K562 (cell line): ENCODE data around the gene KDM2B. TPM values are rescaled to one million over a fixed set of nuclear protein-coding genes. Genes with fewer than 3 reads are reported as not detected.

ENCODE experiments used
- ATAC-seq: fragments of 200-7000 bp; cut with Tn5 transposase; 3 replicates; pipeline ENCODE4 v1.9.1; 2020; ENCODE audit warnings: moderate library complexity
- BruUV-seq: library from RNA; stranded (reverse); fragments of 400-500 nt; replicated peaks from 2 replicates; lab custom pipeline; 2021; lab: Mats Ljungman, UMichigan
- CTCF ChIA-PET: fragments of 300-600 bp; formaldehyde crosslinking; extraction: SDS; loops from one replicate; lab custom pipeline; 2021; ENCODE audit warnings: low intra/inter-chr PET ratio; lab: Yijun Ruan, JAX
- POLR2A ChIA-PET: fragments of 300-600, 350-650 bp; sonication (Branson Sonifier 250); formaldehyde crosslinking; extraction: SDS; loops from one replicate; lab custom pipeline; 2021; ENCODE audit warnings: antibody characterized with exemption, inconsistent platforms; lab: Yijun Ruan, JAX
- DNase-seq, 4 experiments: peaks; one replicate each; pipeline versions ENCODE4 v3.0.0 to v3.0.0-alpha.2; 2011 to 2018; ENCODE audit warnings: low spot score in 3 of 4, mixed read lengths in 3 of 4; ENCODE audit errors: extremely low read depth in 1 of 4
- FAIRE-seq: peaks from 2 replicates; lab custom pipeline; 2011; peaks lifted over from hg19 to GRCh38; lab: Jason Lieb, UNC
- H2AFZ ChIP-seq: 2 replicates; pipeline ENCODE4 v1.6.0; 2011; ENCODE audit warnings: low read depth, low read length, control low read depth, inconsistent platforms
- H3K27ac ChIP-seq: fragments of 200-600 bp; 3 replicates; pipeline ENCODE4 v1.8.0; 2011; ENCODE audit warnings: low read depth, mild to moderate bottlenecking, control low read depth, inconsistent platforms, low read length, moderate library complexity, mixed read lengths; ENCODE audit errors: extremely low read depth
- H3K27me3 ChIP-seq, 2 experiments: fragments of 300-600 bp in 1 of 2; 2 replicates in 1 of 2; 3 replicates in 1 of 2; pipeline versions ENCODE4 v1.6.0 to v1.8.0; 2011; ENCODE audit warnings: inconsistent platforms in 2 of 2, low read length in 2 of 2, mild to moderate bottlenecking in 1 of 2, mixed read lengths in 1 of 2, moderate library complexity in 1 of 2; ENCODE audit not compliant: control insufficient read depth in 2 of 2, insufficient read depth in 2 of 2
- H3K36me3 ChIP-seq: fragments of 300-600 bp; 3 replicates; pipeline ENCODE4 v1.8.0; 2011; ENCODE audit warnings: mild to moderate bottlenecking, low read length, inconsistent platforms; ENCODE audit not compliant: control insufficient read depth, insufficient read depth
- H3K4me1 ChIP-seq, 2 experiments: fragments of 200-600 bp in 1 of 2; replicated peaks in 1 of 2; 2 replicates in 1 of 2; 3 replicates in 1 of 2; pipeline versions ENCODE4 v1.5.1 to v1.8.0; 2011; ENCODE audit warnings: inconsistent platforms in 2 of 2, low read length in 2 of 2, mild to moderate bottlenecking in 1 of 2, mixed read lengths in 1 of 2, moderate library complexity in 1 of 2; ENCODE audit not compliant: control insufficient read depth in 2 of 2, insufficient read depth in 2 of 2
- H3K4me2 ChIP-seq: 2 replicates; pipeline ENCODE4 v1.6.1; 2011; ENCODE audit warnings: low read length, control low read depth, inconsistent platforms, mixed read lengths; ENCODE audit not compliant: insufficient read depth
- H3K4me3 ChIP-seq: fragments of 200-600 bp; sonication (generic), shearing (Covaris generic); 2 replicates; pipeline ENCODE4 v1.5.1; 2016; ENCODE audit warnings: control low read depth, inconsistent platforms
- H3K79me2 ChIP-seq: fragments of 200-600 bp; 3 replicates; pipeline ENCODE4 v1.8.0; 2011; ENCODE audit warnings: low read length, inconsistent platforms; ENCODE audit not compliant: control insufficient read depth, insufficient read depth
- H3K9ac ChIP-seq, 2 experiments: 2 replicates each; pipeline versions ENCODE4 v1.6.0 to v1.6.1; 2011; ENCODE audit warnings: low read depth in 2 of 2, low read length in 2 of 2, control low read depth in 1 of 2, inconsistent platforms in 1 of 2, mild to moderate bottlenecking in 1 of 2, mixed read lengths in 1 of 2; ENCODE audit not compliant: insufficient read depth in 1 of 2
- H3K9me1 ChIP-seq: one replicate; pipeline ENCODE4 v1.6.0; 2011; ENCODE audit warnings: inconsistent platforms, mild to moderate bottlenecking, low read length, moderate library complexity; ENCODE audit not compliant: control insufficient read depth, insufficient read depth
- H3K9me3 ChIP-seq: replicated peaks from 2 replicates; pipeline ENCODE4 v1.5.1; 2011; ENCODE audit warnings: low read depth, low read length, inconsistent platforms; ENCODE audit not compliant: control insufficient read depth, insufficient read depth
- H4K20me1 ChIP-seq: replicated peaks from 2 replicates; pipeline ENCODE4 v1.6.1; 2011; ENCODE audit warnings: low read length, inconsistent platforms, mixed read lengths; ENCODE audit not compliant: control insufficient read depth, insufficient read depth
- BRD4 ChIP-seq: fragments of 200-600 bp; sonication (generic); IDR thresholded peaks from 2 replicates; pipeline ENCODE4 v1.6.1; 2017; ENCODE audit warnings: inconsistent platforms
- CC2D1A ChIP-seq: fragments of 450-650 bp; IDR thresholded peaks from 2 replicates; pipeline ENCODE4 v1.6.1; 2017; ENCODE audit warnings: mild to moderate bottlenecking
- CHD7 ChIP-seq: fragments of 200-600 bp; sonication (generic); IDR thresholded peaks from one replicate; pipeline ENCODE4 v1.6.1; 2012; ENCODE audit warnings: mild to moderate bottlenecking, low read depth, low read length, inconsistent platforms
- CREBBP ChIP-seq: IDR thresholded peaks from one replicate; pipeline ENCODE4 v1.6.1; 2012; ENCODE audit warnings: low read depth, mild to moderate bottlenecking, control low read depth, inconsistent platforms, low read length
- KAT2B ChIP-seq: IDR thresholded peaks from one replicate; pipeline ENCODE4 v1.6.1; 2012; ENCODE audit warnings: low read depth, mild to moderate bottlenecking, control low read depth, inconsistent platforms, low read length, moderate library complexity
- KDM2B ChIP-seq: fragments of 250-450 bp; sonication (Bioruptor Pico); IDR thresholded peaks from 2 replicates; pipeline ENCODE4 v1.8.0; 2021; ENCODE audit warnings: mild to moderate bottlenecking, moderate library complexity
- NCOA6 ChIP-seq: fragments of 450-650 bp; IDR thresholded peaks from 2 replicates; pipeline ENCODE4 v1.6.1; 2017; ENCODE audit warnings: mild to moderate bottlenecking
- SOX6 ChIP-seq: fragments of 450-650 bp; IDR thresholded peaks from 2 replicates; pipeline ENCODE4 v1.6.1; 2014; ENCODE audit warnings: mild to moderate bottlenecking
- STAT5A ChIP-seq: IDR thresholded peaks from 2 replicates; pipeline ENCODE4 v1.6.1; 2012; ENCODE audit warnings: low read length, inconsistent platforms, borderline replicate concordance
- ZBED1 ChIP-seq: IDR thresholded peaks from 2 replicates; pipeline ENCODE4 v1.6.1; 2014
- ZBTB26 ChIP-seq: fragments of 450-650 bp; formaldehyde crosslinking; IDR thresholded peaks from 2 replicates; pipeline ENCODE4 v1.4.0; 2022; ENCODE audit warnings: missing genetic modification characterization
- ZC3H11A ChIP-seq: IDR thresholded peaks from 2 replicates; pipeline ENCODE4 v1.6.1; 2012; ENCODE audit warnings: low read depth, low read length, improper control_type of control experiment
- ZNF79 ChIP-seq: fragments of 250-450 bp; sonication (Bioruptor Pico); IDR thresholded peaks from 2 replicates; pipeline ENCODE4 v1.4.0; 2020; ENCODE audit warnings: low read depth, mild to moderate bottlenecking, moderate library complexity
- WGBS: fragments of 100-300 bp; shearing (Covaris generic); methylation state at CpG from one replicate; pipeline ENCODE4 v1.1.6; 2016; ENCODE audit warnings: low coverage, mixed read lengths; ENCODE audit not compliant: insufficient coverage; ENCODE audit errors: missing lambda C conversion rate; 5-methylcytosine and 5-hydroxymethylcytosine counted together
- in situ Hi-C: fragments of 300-500 bp; cut with MboI; formaldehyde crosslinking; loops from 4 replicates; pipeline ENCODE4 v1.15.0; 2018; ENCODE audit warnings: inconsistent platforms, mixed read lengths
- intact Hi-C: fragments of 100-400 bp; cut with micrococcal nuclease; formaldehyde crosslinking; loops from 2 replicates; pipeline ENCODE4 v1.14.2; 2022
- polyA plus RNA-seq, 8 experiments: library from polyadenylated mRNA; depleted of rRNA in 4 of 8; stranded (reverse) in 5 of 8; unstranded in 3 of 8; fragments of >200 nt; fragmentation: Nextera tagmentation in 2 of 8; fragmentation: Illumina TruSeq in 1 of 8; extraction: Ambion mirVana in 2 of 8; extraction: Trizol in 1 of 8; gene quantifications; 2 replicates each; pipeline versions ENCODE4 v1.2.1 to v1.2.3, GENCODE V29; 2011 to 2014; ENCODE audit warnings: inconsistent platforms in 1 of 8, missing spikeins in 1 of 8
- total RNA-seq, 7 experiments: library from RNA; depleted of rRNA in 6 of 7; stranded (reverse); fragments of >200 nt in 6 of 7; fragmentation: Illumina TruSeq in 2 of 7; extraction: Trizol in 2 of 7; gene quantifications; 2 replicates each; pipeline versions ENCODE4 v1.2.1 to v1.2.3, GENCODE V29; 2011 to 2021; ENCODE audit warnings: low replicate concordance in 1 of 7

The KDM2B gene
- total and polyA plus RNA-seq, 9 of the 15 experiments (the other 6 are each of a cell fraction or from before 2014, with no cell fraction given), result 7.4 to 50.5 (median 22.5) TPM

- Histone ChIP-seq H3K4me3 (no peak overlapping the region), H3K9ac (no peak overlapping the region), H3K27ac (no peak overlapping the region), H3K36me3 (no peaks in the 10 kb centered on the region), H3K4me1 (peaks cover 15 to 25% of the 10 kb centered on the region in 2 experiments), H3K4me2 (no peak overlapping the region), H4K20me1 (peaks cover 6% of the 10 kb centered on the region), H3K9me3 (no peaks in the 10 kb centered on the region), H3K9me1 (peaks cover 2% of the 10 kb centered on the region), H3K79me2 (no peaks in the 10 kb centered on the region), H3K27me3 (no peaks in the 10 kb centered on the region), H2AFZ (no peak overlapping the region)
- no peak for FAIRE-seq
- in situ Hi-C loops (no loop called here), intact Hi-C loops (no loop called here)
- BruUV-seq, result no TSS peak
- no peak for DNase-seq
- POLR2A ChIA-PET, result interaction anchor here (0.6 to 1.2 kb wide), 3 partner anchors 8 to 56 kb away, joined by 3 read pairs; no protein-coding TSS in a partner anchor
- no peak for ATAC-seq
- 40% methylated on average over 6 of the region's 7 CpGs for WGBS
- CTCF ChIA-PET, result no interaction called here
- TF ChIP-seq ZNF79 (CRISPR knock-in tag) (no peak), ZBED1 (no peak), SOX6 (no peak), STAT5A (no peak), BRD4 (no peak), KAT2B (no peak), ZBTB26 (CRISPR knock-in tag) (no peak), KDM2B (CRISPR knock-in tag) (no peak), CHD7 (no peak), NCOA6 (no peak), ZC3H11A (no peak), CC2D1A (no peak), CREBBP (no peak)
Observed at GRCh38 chr12:121515615-121516014, 65.2 kb downstream of the KDM2B start.
